Left forelimb (tissue), 1 donor: ENCODE data around the gene RPA1.
"Not testable (repeated sequence)": the region's sequence is repeated elsewhere in the genome, so short reads cannot be mapped to it uniquely, and the experiment has no call there.

Experiments used
- DNase-seq: peaks from one replicate; pipeline ENCODE4 v3.0.0-alpha.2; 2018; ENCODE audit warnings: low spot score

Gene RPA1

DNA sequence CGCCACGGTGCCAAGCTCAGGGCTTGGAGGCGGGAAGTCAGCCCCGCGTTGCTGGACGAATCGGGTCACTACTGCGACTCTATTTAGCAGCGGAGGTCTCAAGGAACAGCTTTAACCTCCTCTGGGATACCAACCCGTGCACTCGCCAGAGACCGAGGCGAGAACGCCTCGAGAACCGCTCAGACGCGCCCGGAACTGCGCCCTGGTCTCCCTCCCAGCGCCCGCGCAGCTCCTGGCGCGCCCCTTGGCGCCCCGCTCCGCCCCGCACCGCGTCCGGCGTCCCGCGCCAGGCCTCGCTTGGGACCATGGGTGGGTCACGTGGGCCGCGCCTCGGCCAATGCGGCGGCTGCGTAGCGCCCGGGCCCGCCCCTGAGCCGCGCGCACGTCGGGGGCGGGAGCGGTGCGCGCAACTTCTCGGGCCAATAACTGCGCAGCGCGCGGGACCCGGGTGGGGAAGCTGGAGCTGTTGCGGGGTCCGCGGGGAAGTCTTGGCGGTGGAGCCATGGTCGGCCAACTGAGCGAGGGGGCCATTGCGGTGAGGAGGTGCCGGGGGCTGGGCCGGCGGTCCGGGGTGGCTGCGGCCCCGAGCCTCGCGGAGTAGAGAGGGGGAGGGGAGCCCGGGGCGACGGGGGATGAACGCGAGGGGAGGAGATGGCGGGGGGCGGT is at the start of gene RPA1, which contains the start of gene SMYD4:
RPA1 (plus strand) TSS at position 414 of the 666 bp plus-strand sequence; CDS start at position 503, 89 bp downstream.
SMYD4 (minus strand) TSS at position 311 of the 666 bp plus-strand sequence. CDS start 1,908 bp downstream, outside the sequence.
- peak; percentile 94 for DNase-seq

DNA sequence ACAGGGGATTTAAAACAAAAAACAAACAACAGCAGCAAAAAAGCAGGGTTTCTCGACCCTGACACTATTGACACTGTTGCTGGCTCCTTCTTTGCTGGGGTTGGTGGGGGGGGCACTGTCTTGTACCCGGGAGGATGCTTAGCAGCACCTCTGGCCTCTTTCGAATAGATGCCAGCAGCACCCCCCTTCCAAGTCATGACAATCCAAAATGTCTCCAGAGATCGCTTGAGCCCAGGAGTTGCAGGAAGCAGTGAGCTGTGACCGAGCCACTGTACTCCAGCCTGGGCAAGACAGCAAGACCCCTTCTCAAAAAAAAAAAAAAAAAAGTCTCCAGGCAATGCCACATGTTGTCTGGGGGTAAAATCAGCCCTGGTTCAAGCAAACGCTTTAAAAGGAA is 47.6 kb upstream of the RPA1 start:
- DNase-seq = no peak

DNA sequence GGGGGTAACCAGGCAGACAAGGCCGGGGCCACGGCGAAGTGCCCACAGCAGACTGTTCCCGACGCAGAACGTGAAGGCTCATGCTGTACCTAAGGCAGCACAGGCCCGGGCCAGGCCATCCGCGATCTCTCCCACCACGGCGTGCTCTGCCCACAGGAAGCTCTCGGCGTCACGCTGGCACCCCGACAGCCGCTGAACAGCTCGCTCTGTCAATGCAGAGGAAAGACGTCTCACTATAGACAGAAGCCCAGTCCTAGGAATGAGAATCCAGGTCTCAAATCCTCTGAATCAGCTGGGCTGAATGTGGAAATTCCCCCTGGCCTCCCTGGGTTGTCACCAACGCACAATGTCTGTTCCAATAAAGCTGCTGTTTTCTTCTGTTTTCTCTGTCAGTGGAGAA is 46.5 kb upstream of the RPA1 start:
- DNase-seq = no peak

- DNase-seq = peak; percentile 76
Measured at GRCh38 chr17:1783834-1784611, 45.8 kb upstream of the RPA1 start.

- no peak for DNase-seq
Measured at GRCh38 chr17:1785930-1786329, 43.9 kb upstream of the RPA1 start.

- DNase-seq = peak; percentile 38
Measured at GRCh38 chr17:1786708-1787107, 43.1 kb upstream of the RPA1 start.

DNA sequence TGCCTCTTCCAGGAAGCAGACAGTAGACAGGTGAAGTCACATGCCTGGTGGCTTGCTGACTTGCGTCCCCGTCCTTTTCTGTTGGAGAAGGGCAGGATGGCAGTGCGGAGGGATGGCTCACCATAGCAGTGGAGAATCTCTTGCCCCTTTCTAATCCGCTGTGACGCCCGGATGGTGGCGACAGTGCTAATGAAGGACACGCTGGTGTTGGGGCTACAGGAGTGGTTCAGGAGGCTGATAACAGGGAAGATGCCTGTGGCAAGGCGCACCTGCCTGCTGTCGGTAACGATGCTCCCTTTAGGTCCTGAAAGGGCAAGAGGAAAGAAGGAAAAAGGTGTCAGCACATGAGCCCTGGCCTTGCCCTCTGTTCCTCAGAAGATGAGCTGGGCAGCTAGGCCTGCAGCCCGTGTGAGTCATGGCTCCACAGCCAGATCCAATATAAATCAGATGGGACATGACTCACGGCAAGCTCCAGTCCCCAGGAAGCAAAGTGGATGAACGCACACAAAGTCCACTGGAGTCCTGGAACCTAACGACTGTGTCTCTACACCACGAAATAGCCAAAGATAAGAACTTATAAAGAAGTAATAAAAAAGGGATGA is 42.4 kb upstream of the RPA1 start:
- peak; percentile 26 for DNase-seq

- DNase-seq = no peak
Measured at GRCh38 chr17:1789936-1790335, 39.9 kb upstream of the RPA1 start.

DNA sequence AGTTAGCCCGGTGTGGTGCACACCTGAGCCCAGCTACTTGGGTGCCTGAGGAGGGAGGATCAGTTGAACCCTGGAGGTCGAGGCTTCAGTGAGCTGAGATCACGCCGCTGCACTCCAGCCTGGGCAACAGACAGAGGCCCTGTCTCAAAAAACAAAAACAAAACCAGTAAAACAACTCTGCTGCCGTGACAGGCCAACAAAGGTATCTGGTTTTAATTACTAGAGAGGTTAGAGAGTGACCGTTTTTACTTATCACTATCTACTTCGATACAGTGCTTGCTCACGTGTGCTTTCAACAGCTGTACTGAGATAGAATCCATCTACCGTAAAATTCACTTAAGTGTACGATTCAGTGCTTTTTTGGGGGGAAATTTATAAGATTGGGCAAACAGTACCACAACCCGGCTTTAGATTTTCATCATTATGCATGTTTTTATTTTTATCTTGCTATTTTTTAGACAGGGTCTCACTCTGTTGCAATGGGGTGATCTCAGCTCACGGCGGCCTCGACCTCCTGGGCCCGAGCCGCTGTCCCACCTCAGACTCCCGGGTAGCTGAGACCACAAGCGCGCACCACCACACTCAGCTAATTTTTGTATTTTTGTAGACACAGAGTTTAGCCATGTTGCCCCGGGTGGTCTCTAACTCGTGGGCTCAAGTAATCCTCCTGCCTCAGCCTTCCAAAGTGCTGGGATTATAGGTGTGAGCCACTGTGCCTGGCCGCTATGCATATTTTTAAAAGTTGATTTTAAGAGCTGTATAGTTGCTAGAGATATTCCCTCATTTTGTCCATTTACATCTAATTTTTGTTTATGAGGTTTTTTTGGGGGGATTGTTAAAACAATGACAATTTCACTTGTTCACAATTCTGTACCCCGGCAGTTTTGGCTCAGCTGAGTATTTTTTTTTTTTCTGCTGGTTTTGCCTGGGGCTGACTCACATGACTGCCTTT is 37.0 kb upstream of the RPA1 start:
- DNase-seq = no peak

GRCh38 chr17:1793447-1793806 is 36.4 kb upstream of the RPA1 start:
- no peak for DNase-seq

- no peak for DNase-seq
Measured at GRCh38 chr17:1796800-1797199, 33.0 kb upstream of the RPA1 start.

GRCh38 chr17:1797323-1797722 is 32.5 kb upstream of the RPA1 start:
- no peak for DNase-seq

DNA sequence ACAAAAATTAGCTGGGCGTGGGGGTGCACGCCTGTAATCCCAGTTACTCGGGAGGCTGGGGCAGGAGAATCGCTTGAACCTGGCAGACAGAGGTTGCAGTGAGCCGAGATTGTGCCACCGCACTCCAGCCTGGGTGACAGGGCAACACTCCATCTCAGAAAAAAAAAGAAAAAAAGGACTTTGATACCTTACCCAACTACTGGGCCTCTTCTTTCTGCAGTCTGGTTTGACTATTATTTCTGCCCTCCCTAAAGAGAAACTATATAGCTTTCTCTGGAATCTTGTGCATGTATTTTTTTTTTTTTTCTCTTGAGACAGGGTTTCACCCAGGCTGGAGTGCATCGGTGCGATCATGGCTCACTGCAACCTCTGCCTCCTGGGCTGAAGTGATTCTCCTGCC is 32.0 kb upstream of the RPA1 start:
- DNase-seq = not testable (repeated sequence)

DNA sequence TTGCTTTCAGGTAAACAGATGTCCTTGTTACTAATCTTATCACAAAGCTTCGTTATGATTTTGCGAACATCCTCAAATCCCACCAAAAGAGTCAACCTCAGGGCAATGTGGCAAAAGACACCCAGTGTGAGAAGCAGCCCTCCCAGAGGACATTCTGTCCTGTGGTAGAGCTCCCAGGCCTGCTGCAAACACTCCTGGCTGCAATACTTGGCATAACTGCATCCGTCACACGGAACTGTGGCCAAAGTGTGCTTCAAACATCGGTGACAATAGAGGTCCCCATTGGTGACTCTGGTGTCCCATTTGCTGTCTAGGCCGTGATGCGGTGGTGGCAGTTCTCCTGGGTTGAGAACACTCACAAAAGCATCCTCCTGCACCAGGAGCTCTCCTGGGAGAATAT is 29.6 kb upstream of the RPA1 start:
- DNase-seq = no peak

GRCh38 chr17:1800712-1801111 is 29.1 kb upstream of the RPA1 start:
- DNase-seq = no peak

DNA sequence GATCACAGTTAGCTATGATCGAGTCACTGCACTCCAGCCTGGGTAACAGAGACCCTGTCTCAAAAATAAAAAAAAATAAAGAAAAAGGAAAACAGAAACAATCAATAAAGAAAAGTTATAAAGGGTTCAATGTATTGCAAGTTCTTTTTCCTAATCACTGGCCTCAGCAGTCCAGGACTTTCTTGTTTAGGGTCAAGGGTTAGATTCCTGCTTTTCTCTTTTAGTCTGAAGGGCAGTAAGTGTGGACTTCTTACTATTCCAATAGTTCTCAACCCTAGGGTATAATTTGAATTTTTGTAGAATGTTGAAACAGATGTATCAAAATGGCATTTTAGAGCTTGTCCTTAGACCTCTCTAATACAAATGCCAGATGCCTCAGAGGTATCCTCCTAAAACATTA is 27.4 kb upstream of the RPA1 start:
- no peak for DNase-seq

DNA sequence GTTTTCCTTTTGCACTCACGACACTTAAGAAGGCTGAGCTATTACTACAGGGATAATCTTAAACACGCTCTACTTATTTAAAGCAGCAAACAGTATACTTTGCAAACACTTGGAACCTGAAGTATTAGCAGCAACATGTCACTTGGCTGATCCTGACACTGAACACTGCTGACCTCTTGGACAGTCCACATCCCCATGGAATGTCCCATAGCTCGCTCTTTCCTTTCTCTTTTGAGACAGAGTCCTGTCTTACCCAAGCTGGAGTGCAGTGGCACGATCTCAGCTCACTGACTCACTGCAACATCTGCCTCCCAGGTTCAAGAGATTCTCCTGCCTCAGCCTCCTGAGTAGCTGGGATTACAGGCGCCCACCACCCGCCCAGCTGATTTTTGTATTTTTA is 26.5 kb upstream of the RPA1 start:
- no peak for DNase-seq

GRCh38 chr17:1807890-1808289 is 21.9 kb upstream of the RPA1 start:
- no peak for DNase-seq

DNA sequence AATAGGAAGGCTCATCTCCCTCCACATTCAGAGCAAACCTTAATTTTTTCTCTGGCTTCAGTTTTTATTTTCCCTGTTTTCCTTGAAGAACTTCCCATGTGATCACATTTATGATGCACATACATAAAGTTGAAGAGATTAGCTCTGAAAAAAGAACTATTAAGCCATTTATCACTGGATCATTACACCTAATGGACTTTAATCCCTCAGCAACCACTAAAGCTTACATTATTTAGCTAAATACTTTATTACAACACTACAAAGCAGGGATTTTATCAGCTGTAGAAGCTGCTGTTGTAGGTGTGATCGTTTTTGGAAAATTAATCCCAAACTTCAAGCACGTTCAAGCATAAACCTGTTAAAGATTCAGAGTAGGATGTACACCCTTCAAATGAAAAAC is 21.2 kb upstream of the RPA1 start:
- DNase-seq = no peak

DNA sequence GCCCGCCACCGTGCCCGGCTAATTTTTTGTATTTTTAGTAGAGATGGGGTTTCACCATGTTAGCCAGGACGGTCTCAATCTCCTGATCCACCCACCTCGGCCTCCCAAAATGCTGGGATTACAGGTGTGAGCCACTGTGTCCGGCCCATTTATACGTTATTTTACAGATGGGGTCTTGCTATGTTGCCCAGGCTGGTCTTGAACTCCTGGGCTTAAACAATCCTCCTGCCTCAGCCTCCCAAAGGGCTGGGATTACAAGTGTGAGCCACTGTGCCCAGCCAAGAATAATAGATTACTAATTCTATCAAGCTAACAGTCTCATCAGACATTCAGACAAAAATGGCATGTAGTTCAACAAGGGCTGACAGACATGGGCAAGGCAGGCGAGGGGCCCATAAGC is 20.0 kb upstream of the RPA1 start:
- DNase-seq = not testable (repeated sequence)

- DNase-seq = no peak
Measured at GRCh38 chr17:1810450-1811103, 19.2 kb upstream of the RPA1 start.
